ENCODE data around the gene PUM1.

DNA sequence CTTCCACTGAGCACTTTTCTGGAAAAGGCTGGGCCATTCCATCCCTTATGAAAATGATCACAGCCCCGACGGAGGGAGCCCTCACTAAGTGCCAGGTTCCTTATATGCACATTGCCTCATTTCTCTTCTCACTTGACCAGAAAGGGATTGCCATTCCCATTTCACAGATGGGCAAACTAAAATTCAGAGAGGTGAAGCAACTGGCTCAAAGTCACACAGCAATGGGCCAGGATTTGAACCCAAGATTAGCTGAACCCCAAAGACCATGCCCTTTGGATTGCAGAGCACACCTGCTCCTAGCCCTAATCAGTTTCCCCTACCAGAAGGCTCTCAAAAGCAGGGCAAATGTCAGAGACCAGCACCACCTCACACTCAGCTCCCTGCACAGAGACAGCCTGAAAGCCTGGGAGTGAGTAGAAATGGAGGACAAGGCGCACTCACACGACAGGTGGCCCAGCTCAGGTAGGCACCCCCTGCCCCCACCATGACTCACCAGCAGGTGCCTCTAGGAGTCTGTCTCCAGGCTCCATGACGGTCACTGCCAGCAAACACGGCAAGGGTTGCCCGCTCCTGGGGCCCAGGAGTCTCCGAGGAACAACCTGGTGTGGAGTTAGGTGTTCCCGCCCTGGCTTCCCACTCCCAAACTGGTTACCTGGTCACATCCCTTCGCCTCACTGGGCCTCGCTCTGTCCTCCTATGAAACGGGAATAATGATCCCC, 178.6 kb downstream of the PUM1 start:
- no peak for TF ChIP-seq POLR2AphosphoS5 (IDR thresholded peaks at IDR 0.05)
- TF ChIP-seq, protein P1, sequence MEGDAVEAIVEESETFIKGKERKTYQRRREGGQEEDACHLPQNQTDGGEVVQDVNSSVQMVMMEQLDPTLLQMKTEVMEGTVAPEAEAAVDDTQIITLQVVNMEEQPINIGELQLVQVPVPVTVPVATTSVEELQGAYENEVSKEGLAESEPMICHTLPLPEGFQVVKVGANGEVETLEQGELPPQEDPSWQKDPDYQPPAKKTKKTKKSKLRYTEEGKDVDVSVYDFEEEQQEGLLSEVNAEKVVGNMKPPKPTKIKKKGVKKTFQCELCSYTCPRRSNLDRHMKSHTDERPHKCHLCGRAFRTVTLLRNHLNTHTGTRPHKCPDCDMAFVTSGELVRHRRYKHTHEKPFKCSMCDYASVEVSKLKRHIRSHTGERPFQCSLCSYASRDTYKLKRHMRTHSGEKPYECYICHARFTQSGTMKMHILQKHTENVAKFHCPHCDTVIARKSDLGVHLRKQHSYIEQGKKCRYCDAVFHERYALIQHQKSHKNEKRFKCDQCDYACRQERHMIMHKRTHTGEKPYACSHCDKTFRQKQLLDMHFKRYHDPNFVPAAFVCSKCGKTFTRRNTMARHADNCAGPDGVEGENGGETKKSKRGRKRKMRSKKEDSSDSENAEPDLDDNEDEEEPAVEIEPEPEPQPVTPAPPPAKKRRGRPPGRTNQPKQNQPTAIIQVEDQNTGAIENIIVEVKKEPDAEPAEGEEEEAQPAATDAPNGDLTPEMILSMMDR (IDR thresholded peaks at IDR 0.05): no peak

Measured in prostate gland (tissue), 2 donors.